KG1 (cell line): ENCODE data around the gene BRCA1.
"Not testable (repeated sequence)": the region's sequence is repeated elsewhere in the genome, so short reads cannot be mapped to it uniquely, and the experiment has no call there.

Experiments used
- DNase-seq: peaks from one replicate; lab custom pipeline; 2025; lab: John Stamatoyannopoulos, UW

Gene BRCA1

DNA sequence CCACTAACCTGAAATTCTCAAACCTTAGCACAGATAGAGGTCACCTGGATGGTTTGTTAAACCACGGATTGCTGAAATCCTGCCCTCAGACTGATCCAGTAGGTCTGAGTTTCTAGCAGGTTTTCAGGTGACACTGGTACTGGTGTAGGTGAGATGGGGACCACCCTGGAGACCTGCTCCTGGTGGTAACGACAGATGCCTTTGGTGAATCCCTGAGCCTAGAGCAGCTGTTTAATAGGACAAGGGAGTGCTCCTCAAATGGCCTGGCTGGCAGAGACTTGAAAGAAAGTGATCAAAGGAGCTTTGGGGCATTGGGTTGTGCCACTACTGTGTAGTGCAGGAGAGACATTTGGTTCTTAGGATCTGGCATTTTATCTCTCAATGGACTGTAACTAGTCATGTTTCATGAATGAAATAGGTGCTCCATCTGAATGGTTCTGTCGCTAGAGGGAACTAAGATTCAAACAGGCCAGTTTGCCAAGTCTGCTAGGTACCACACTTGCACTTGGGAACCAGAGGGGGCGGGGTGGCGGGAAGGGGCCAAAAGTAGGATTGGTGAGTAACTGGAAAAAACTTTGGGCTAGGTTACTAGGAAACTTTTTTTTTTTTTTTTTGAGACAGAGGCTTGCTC, 121.5 kb downstream of the BRCA1 start:
- no peak for DNase-seq

DNA sequence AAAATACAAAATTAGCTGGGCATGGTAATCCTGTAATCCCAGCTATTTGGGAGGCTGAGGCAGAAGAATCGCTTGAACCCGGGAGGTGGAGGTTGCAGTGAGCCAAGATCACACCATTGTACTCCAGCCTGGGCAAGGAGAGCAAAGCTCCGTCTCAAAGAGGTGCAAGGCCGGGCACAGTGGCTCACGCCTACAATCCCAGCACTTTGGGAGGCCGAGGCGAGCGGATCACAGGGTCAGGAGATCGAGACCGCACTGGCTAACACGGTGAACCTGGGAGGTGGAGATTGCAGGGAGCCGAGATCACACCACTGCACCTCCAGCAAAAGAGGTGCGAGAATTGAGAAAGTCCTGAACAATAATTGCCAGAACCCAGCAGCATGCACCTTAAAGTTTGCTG, 124.3 kb downstream of the BRCA1 start:
- DNase-seq = not testable (repeated sequence)

DNA sequence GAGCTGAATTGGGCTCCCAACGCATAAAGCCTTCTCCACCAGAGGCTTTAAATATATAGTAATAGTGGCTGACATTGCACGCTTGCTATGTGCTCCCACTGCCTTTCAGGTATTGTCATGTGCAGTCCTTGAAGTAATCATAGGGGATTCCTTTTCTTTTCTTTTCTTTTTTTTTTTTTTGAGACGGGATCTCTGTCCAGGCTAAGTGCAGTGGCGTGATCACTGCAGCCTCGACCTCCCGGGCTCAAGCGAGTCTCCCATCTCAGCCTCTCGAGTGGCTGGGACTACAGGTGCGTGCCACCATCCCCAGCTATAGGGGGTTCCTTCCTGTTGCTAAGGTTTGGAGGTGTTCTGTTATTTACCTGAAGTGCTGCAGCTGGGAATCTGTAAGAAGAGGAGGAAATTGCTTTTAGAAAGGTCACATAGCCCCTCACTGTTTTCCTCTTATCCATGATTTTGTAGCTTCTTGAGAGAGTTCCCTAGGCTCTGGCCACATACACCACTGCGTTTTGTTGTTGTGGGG, 126.1 kb downstream of the BRCA1 start:
- no peak for DNase-seq

DNA sequence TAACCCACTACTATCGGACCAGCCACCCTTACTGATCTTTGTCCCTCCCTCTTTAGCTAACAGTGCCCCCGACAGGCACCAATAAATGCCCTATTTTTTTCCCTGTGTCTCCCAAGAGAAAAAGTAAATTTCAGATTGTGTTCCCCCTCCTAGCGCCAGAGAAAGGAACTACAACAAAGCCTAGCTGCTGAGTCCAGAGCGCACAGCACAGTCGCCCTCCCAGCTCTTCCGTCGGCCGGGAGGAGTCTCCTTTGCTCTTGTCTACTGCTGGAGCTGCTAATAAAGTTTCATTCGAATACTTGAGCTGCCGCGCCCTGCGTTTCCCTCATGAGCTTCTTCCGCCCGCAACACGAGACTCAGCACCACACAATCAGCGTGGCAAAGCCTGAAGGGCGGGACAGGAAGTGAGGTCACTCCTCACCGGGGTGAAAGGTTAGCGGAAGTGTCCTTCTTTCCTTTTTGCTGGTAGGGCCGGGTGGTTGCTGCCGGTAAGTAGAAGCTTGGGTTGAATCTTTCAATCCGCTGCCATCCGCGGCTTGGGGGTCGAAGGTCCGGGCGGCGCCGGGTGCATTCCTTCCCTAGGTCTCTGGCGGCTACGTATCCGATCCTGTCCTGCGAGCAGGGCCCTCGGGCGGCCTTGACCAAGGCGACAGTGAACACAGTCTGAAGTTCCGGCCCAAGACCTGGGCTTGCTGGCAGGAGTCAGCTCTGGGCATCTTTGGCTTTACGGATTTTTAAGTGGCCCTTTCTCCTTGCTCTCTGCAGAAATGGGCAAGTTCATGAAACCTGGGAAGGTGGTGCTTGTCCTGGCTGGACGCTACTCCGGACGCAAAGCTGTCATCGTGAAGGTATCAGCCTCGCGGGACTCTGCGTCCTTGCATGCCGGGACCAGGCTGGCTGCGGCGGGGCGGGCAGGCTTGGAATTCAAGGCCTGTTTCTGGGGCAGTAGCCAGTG, 126.9 kb downstream of the BRCA1 start, which contains the start of gene RPL27:
TSS of gene RPL27 (plus strand) at position 436 of the 955 bp plus-strand sequence. CDS start at position 768, 332 bp downstream.
- DNase-seq = peak; percentile 100

DNA sequence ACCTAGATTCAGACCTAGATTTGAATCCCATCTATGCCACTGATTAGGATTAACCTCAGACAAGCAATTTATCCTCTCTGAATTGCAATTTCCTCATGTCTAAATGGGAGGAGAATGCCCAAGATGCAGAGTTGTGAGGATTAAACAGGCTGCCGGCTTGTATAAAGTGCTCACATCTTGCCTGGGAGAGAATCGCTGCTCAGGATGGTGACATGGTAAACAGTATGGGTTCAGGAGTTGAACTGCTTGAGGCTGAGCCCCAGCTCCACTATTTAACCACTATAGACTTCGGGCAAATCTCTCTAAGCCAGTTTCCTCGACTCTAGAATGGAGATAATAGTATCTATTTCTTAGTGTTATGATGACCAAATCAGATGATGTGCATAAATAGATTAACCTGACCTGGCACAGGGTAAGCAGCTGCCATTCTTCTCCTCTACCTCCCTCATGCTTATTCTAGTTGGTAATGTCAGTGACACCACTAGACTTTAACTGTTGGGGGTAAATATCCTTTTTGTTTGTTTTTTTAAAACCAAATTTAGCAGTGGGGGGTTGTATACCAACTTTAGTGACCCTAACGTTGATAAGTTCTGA, 127.7 kb downstream of the BRCA1 start:
- no peak for DNase-seq
